Activated naive CD8-positive, alpha-beta T cell (primary cell): ENCODE measurements around the gene MAPKAP1.

Experiments
- H3K27ac Mint-ChIP-seq: one replicate; pipeline ENCODE4 v1.8.0; 2021; ENCODE audit warnings: mixed read lengths
- H3K27me3 Mint-ChIP-seq: one replicate; pipeline ENCODE4 v1.8.0; 2021; ENCODE audit warnings: mixed read lengths
- H3K36me3 Mint-ChIP-seq: one replicate; pipeline ENCODE4 v1.8.0; 2021; ENCODE audit warnings: mixed read lengths
- H3K4me1 Mint-ChIP-seq: one replicate; pipeline ENCODE4 v1.8.0; 2021; ENCODE audit warnings: low read depth, mixed read lengths
- H3K4me3 Mint-ChIP-seq: one replicate; pipeline ENCODE4 v1.8.0; 2021; ENCODE audit warnings: mild to moderate bottlenecking, mixed read lengths
- H3K9me3 Mint-ChIP-seq: one replicate; pipeline ENCODE4 v1.8.0; 2021; ENCODE audit warnings: low read depth, mixed read lengths

Gene MAPKAP1

DNA sequence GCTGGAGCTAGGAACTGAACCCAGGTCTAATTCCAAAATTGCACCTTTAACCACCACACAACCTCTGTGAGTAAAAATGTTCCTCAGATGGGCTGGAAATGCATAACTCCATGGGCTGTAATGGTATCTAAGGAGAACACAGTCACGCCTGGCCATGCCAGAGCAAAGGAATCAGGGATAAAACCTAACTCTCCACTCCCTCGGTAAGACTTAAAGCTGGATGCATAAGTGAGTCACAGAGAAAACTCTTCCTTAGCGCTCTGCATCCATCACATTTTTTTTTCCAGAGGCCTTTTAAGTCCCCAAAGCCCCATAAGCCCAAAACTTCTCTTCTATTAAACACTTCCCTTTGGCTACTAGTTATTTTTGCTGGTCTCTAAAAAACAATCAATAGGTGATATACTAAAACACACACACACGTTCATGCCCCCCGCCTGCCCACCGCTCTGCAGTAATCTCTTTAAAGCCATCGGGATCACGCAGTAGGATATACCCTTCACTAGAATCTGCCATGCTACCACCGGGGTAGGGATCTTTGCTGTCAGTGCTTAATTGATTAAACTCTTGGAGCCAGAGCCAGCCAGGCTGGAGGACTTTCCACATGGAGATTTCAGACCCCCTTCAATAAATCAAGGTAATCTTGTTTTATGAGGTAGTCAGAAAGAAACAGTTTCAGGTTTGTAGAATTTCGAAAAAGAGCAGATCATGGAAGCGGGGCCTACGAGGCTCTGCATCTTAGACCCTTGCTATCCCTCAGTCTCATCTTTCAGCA is 212.9 kb downstream of the MAPKAP1 start:
- no peak overlapping the region for H3K4me3 Mint-ChIP-seq
- H3K9me3 Mint-ChIP-seq: no peaks in the 10 kb centered on the region
- H3K27ac Mint-ChIP-seq: no peak overlapping the region
- H3K4me1 Mint-ChIP-seq: peaks cover 3% of the 10 kb centered on the region
- H3K27me3 Mint-ChIP-seq: no peaks in the 10 kb centered on the region
- H3K36me3 Mint-ChIP-seq: peaks cover 9% of the 10 kb centered on the region

DNA sequence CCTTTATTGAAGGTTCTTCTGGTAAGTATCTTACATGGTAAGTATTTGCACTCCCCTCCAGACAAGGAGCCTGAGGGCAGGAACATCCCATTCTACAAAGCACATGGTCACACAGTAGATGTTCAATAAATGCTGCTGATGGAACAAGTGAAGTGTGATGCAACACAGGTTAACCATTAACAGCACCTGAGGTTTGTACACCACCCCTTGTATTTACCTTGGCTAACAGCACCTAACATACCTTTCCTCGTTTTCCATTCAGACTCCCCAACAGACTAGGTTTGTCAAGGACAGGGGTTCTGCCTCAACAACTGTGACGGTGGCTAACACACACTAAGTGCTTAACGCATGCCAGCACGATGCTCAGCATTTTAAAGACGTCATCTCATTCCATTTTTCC is 213.6 kb downstream of the MAPKAP1 start:
- Mint-ChIP-seq H3K4me1 (peaks cover 3% of the 10 kb centered on the region), H3K27ac (no peak overlapping the region), H3K9me3 (no peaks in the 10 kb centered on the region), H3K4me3 (no peak overlapping the region), H3K36me3 (peaks cover 9% of the 10 kb centered on the region), H3K27me3 (no peaks in the 10 kb centered on the region)

DNA sequence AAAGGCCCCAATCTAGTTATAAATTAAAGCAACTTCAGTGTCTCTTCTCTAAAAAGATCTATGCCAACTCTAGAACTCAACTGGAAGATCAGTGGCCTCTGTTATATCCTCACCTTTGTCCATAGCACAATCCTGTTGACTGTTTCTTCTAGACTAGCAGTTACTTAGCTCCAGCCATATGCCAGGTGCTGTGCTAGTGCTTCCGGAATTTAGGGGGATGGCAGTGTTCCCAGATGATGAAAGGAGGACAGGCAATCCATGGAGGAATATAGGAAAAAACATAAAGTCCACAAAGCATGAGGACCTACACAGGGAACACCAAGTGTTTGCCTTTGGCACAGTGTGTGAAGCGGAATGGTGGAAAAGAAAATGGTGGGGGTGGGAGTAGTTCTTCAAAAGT is 214.3 kb downstream of the MAPKAP1 start:
- Mint-ChIP-seq H3K4me1 (peaks cover 3% of the 10 kb centered on the region), H3K36me3 (peaks cover 9% of the 10 kb centered on the region), H3K9me3 (no peaks in the 10 kb centered on the region), H3K4me3 (no peak overlapping the region), H3K27ac (no peak overlapping the region), H3K27me3 (no peaks in the 10 kb centered on the region)

DNA sequence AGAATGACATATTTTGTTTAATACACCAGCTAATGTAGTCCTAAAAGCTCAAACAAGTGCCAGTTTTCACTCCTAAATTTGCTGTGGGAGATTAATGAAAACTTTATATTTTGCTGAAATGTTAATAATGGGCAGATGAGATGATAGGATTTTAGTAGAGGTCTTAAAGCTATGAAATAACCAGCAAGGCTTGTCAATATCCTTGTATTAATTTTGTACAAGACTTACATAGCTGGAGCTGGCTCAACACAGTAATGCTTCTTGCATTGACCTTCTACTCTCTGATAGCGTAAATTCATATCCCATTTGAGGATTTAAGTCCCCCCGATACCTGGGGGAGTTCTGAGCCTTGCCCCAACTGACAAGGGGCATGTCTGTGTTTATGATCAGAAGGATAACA is 219.2 kb downstream of the MAPKAP1 start:
- Mint-ChIP-seq H3K4me3 (no peak overlapping the region), H3K27ac (no peak overlapping the region), H3K9me3 (no peaks in the 10 kb centered on the region), H3K36me3 (peaks cover 8% of the 10 kb centered on the region), H3K4me1 (no peaks in the 10 kb centered on the region), H3K27me3 (no peaks in the 10 kb centered on the region)

DNA sequence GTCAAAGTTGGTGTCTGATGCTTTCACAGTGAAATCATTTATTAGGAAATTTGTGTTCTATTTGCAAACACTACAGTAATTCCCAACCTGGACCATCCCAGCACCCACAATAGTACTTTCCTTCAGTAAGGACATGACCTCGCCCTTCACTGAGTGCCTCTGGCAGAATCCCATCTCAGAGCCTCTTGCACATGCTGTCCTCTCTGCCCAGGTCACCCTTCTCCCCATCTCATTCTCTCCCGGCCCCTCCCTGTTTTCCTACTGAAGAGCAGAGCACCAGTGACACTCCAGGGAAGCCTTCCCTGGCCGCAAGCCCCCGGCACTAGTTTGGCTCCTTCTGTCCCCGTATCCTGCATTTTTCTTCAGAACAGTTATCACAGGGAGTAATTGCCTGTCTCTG is 220.4 kb downstream of the MAPKAP1 start:
- Mint-ChIP-seq H3K27ac (no peak overlapping the region), H3K36me3 (peaks cover 11% of the 10 kb centered on the region), H3K4me1 (no peaks in the 10 kb centered on the region), H3K4me3 (no peak overlapping the region), H3K27me3 (no peaks in the 10 kb centered on the region), H3K9me3 (no peaks in the 10 kb centered on the region)

DNA sequence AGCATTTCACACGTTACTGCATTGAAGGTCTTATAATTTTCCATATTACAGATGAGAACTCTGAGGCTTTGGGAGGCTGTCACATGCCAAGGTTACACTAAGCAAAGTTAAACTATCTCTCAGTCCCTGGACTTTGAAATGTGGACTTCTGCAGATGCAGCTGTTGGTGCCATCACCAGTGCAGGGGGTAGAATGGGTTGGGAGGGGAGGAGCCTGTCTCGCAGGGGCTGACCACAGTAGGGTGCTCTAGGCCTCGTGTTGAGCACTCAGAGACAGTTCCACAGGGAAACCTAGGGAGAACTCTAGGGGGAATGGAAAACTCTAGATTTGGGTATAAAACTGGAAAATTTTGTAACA is 220.9 kb downstream of the MAPKAP1 start:
- no peaks in the 10 kb centered on the region for H3K4me1 Mint-ChIP-seq
- no peak overlapping the region for H3K27ac Mint-ChIP-seq
- no peaks in the 10 kb centered on the region for H3K27me3 Mint-ChIP-seq
- no peak overlapping the region for H3K4me3 Mint-ChIP-seq
- peaks cover 11% of the 10 kb centered on the region for H3K36me3 Mint-ChIP-seq
- no peaks in the 10 kb centered on the region for H3K9me3 Mint-ChIP-seq

DNA sequence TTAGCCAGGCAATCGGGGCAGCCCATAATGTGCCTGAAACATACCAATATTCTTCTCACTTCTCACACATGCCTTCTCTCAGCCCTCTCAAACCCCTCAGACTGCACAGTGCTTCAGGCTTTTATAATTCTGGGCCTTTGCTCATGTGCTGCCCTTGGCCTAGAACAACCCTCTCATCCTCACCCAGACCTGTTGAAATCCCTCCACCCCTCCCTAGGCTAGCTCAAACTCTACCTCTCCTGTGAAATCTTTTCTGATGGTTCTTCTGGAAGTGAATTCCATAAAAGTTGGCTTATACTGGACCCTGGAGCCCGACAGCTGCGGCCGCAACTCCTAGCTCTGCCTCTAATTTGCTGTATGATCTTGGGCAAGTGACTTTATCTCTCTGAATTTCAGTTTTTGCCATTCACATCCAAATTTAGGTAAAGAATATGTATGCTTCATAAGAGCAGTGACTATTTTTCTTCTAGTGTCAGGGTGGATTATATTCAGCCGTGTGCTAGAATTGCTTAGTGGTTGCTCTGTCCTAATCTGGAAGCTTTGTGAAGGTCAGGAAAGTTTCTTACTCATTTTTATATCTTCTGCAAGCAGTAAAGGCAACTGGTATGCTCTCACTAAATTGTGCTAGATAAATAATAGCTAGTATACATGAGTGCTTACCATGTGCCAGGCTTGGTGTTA is 221.4 kb downstream of the MAPKAP1 start:
- peaks cover 11% of the 10 kb centered on the region for H3K36me3 Mint-ChIP-seq
- H3K27ac Mint-ChIP-seq: no peak overlapping the region
- no peaks in the 10 kb centered on the region for H3K4me1 Mint-ChIP-seq
- no peaks in the 10 kb centered on the region for H3K27me3 Mint-ChIP-seq
- no peak overlapping the region for H3K4me3 Mint-ChIP-seq
- H3K9me3 Mint-ChIP-seq: no peaks in the 10 kb centered on the region

DNA sequence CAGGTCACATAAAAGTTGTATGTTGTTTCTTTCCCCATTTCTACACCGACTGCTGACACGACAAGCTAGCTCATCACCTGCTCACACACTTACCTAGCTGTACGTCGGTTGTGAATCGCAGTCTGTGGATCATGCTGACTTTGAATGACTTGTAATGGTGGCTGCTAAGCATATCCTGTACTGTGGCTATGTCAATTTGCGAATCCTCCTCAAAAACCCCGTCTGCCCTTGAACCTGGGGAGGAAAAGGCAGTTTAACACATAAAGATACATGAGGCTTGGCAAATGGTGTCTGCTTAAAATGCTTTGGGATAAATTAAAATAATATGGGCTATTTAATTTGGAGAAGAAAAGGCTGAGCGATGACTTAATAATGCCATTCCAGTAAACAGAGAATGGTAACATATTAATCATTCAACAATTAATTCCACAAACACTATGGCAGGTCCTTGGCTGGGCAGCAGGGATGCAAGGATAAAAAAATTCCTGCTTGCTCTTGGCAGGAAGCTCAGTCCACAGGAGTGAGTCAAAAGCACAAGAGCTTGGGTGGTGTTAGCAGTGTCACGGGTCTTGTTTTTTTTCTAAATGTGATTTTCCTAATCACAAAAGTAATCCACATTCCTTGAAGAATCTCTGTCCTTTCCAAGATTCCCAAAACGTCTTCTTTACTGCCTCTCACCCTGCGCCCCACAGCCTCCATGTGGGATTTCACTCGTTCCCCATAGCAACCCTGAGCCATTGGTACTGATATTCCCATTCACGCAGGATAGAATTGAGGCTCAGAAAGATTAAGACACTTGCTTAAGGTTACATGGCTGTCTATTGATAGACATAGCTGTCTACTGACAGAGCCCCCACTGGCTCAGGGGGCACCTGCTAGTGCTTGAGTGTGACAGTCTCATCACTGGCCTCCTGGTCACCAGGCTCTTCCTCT is 222.4 kb downstream of the MAPKAP1 start:
- no peaks in the 10 kb centered on the region for H3K9me3 Mint-ChIP-seq
- no peak overlapping the region for H3K27ac Mint-ChIP-seq
- peaks cover 14% of the 10 kb centered on the region for H3K36me3 Mint-ChIP-seq
- H3K27me3 Mint-ChIP-seq: no peaks in the 10 kb centered on the region
- H3K4me3 Mint-ChIP-seq: no peak overlapping the region
- no peaks in the 10 kb centered on the region for H3K4me1 Mint-ChIP-seq

DNA sequence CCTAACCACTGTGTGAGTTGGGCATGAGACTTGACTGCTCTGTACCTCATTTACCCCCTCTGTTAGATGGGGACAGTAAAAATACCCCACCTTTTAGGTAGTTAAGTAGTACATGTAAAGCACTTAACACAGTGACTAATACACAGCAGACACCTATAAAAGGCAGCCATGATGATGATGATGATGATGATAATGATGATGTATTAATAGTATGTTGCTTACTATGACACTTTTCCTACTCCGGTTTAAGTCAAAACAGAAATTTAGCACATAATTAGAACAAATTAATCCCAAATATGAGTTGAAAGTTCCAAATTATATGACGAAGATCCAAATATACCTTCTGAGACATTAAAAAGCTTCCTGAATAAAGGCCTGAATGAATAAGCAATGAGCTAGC is 223.3 kb downstream of the MAPKAP1 start:
- Mint-ChIP-seq H3K9me3 (no peaks in the 10 kb centered on the region), H3K36me3 (peaks cover 14% of the 10 kb centered on the region), H3K4me3 (no peak overlapping the region), H3K27ac (peak overlapping the region; percentile 50), H3K27me3 (no peaks in the 10 kb centered on the region), H3K4me1 (no peaks in the 10 kb centered on the region)

DNA sequence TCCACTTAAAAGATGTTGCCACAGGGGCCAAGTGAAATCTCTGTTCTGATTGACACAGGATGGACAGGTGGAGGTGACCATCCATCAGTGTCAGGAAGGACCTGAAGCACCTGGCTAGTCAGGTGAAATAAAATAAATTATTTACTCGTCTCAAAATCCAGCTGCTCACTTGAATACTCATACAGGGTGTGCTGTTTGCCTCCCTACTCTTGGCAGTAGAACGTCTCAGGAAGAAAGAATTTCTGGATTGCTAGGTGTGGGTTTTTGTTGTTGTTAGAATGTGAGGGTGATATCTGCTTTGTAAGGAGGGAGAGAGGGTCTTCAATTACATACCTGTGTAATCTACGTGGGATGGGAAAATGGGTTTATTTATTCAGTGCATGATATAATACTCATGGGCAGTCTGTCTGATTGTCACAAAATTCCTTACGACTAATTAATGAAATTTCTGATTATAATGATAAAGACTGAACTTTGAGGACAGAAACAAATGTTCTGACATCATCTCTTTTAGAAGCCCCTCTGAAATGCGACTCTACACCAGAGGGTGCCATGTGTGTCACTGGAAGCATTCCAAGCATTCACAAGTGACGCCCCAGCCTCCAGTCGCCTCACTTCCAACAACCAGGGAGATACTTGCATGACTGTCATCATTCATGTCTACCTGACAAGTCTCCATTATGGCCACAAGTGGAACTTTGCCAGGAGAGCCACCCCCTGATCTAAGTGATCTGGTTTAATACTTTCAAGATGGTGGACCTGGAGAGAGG is 227.0 kb downstream of the MAPKAP1 start:
- Mint-ChIP-seq H3K27me3 (no peaks in the 10 kb centered on the region), H3K27ac (no peak overlapping the region), H3K4me1 (no peaks in the 10 kb centered on the region), H3K4me3 (no peak overlapping the region), H3K36me3 (peaks cover 26% of the 10 kb centered on the region), H3K9me3 (no peaks in the 10 kb centered on the region)

DNA sequence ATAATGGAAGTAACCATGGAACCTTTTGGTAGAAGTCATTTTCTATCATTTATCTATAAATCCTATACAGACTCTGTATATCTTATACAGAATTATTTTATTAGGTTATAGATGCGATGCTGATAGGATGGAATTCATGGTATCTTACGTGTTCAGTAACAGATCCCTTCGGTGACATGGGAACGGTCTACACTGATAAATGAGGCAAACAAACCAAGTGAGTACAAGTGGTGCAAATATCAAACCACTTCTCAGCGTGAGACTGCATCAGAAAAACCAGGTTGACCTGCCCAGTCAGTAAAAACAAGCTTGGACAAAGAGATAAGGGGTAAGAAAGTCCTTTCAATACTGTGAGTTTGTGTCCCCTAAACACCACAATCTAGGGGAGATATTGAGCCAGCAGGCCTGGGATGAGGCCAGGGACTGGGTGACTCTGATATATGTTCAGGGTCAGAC is 229.9 kb downstream of the MAPKAP1 start:
- H3K27me3 Mint-ChIP-seq: no peaks in the 10 kb centered on the region
- H3K27ac Mint-ChIP-seq: no peak overlapping the region
- no peaks in the 10 kb centered on the region for H3K9me3 Mint-ChIP-seq
- H3K36me3 Mint-ChIP-seq: peaks cover 17% of the 10 kb centered on the region
- H3K4me3 Mint-ChIP-seq: no peak overlapping the region
- H3K4me1 Mint-ChIP-seq: no peaks in the 10 kb centered on the region

DNA sequence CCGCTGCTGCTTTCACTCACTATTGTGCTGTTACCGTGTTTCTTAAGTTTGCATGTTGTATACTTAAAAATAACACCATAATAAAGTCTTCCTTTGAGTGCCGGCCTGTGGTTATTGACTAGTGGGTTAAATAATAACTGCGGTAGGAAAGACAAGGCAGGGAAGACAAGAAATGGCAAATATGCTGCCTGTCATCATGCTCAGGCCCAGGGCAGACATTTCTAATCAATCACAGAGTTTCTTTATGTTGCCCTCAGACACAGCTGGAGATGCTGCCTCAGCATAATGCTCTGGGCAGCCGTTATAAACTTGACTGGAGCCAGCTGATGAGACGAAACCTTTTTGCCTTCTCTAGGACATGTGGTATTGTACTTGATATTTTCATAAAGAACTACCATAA is 230.4 kb downstream of the MAPKAP1 start:
- H3K4me1 Mint-ChIP-seq: no peaks in the 10 kb centered on the region

DNA sequence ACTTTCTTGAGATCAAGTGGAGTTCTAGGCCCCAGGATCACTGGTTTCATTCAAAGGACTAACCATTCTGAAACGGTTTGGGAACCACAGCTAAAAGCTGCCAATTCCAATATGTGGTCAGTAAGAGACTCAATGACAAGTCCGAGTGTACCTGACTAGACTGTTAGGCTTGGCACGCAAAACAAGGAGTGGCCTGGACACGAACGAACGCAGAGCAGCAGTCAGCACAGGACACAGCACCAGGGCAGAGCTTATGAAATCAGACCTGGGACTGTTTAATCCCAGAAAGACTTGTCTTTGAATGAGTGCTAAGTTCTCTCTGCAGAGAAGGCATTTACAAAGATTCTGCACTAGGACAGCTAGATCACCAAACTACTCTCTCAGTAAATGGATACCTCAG is 231.6 kb downstream of the MAPKAP1 start:
- no peaks in the 10 kb centered on the region for H3K4me1 Mint-ChIP-seq
- peaks cover 21% of the 10 kb centered on the region for H3K36me3 Mint-ChIP-seq
- no peak overlapping the region for H3K4me3 Mint-ChIP-seq
- no peaks in the 10 kb centered on the region for H3K9me3 Mint-ChIP-seq
- H3K27me3 Mint-ChIP-seq: no peaks in the 10 kb centered on the region
- no peak overlapping the region for H3K27ac Mint-ChIP-seq

More for the DNA sequence above, 230.4 kb downstream of the MAPKAP1 start:
- Mint-ChIP-seq H3K36me3 (peaks cover 16% of the 10 kb centered on the region), H3K9me3 (no peaks in the 10 kb centered on the region), H3K27me3 (no peaks in the 10 kb centered on the region), H3K4me3 (no peak overlapping the region), H3K27ac (no peak overlapping the region)

DNA sequence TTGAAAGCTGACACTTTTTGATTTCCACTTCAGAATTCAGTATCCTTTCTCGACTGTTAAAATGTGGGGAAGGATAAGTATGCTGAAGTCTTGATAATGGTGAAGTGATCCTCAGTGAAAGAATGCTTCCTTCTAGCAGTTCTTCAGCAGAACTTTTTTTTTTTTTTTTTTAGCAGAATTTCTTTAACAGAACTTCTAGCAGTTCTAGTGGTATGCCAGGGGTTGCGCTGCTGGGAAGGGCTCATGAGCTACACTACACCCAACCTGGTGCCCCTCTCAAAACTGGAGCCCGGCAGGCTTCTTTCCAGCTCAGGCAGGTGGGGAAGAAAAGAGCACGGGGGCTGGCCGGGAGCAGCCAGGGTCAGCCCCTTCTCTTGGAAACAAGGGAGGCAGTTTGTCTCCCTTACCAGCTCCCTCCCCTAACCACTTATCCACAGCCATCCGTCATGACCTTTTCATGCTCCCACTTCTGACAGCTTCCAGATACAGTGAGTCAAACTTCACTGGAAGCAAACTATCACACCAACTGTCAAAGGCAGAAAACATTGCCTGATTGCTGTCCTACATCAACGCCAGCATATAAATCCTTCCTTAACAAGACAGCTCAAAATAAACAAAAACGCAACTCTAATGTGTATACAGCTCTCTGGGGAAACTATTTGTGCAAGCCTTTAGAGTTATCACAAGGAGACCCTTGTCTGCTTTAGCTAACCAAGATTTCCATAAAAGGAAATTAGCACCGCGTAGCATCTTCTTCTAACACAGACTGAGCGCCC is 233.9 kb downstream of the MAPKAP1 start:
- no peak overlapping the region for H3K4me3 Mint-ChIP-seq
- H3K27ac Mint-ChIP-seq: no peak overlapping the region
- H3K4me1 Mint-ChIP-seq: no peaks in the 10 kb centered on the region
- no peaks in the 10 kb centered on the region for H3K9me3 Mint-ChIP-seq
- H3K36me3 Mint-ChIP-seq: peaks cover 23% of the 10 kb centered on the region
- H3K27me3 Mint-ChIP-seq: no peaks in the 10 kb centered on the region
